ENCODE measurements around the gene BPIFB2.

Gene BPIFB2

DNA sequence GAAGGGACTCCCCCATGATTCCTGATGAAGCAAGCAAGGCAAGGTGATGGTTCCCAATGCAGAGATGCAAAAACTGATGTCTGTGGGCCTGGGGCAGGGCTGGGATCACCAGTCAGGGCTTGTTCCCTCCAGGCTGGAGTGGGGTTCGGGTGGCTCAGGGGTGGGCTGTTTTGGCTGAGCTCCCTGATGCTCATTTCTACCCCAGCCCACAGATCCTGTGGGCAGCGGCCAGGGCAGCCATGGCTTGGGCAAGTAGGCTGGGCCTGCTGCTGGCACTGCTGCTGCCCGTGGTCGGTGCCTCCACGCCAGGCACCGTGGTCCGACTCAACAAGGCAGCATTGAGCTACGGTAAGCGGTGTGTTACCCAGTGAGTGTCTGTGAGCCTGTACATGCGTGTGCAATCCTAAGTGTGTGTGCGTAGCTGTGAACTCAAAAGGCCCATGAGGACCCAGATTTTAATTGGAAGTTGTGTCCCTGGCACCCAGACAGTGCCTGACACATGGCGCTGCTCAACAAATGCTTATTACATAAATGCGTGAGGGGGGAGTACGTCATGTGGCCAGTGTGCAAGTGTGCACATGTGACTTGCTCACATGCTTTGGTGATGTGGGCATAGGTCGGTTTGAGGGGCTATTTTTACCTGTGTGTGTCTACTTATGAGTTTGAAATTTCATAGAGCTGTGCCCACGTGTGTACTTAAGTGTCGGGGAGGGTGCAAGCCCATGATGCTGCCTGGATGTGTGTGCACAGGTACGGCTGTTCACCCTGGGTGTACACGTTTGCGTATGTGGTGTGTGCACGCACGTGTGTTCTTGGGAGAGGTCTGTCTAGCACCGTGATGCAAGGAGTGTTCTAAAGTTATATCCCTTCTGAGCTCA, 1.1 kb downstream of the BPIFB2 start:
- DNase-seq = no peak

DNA sequence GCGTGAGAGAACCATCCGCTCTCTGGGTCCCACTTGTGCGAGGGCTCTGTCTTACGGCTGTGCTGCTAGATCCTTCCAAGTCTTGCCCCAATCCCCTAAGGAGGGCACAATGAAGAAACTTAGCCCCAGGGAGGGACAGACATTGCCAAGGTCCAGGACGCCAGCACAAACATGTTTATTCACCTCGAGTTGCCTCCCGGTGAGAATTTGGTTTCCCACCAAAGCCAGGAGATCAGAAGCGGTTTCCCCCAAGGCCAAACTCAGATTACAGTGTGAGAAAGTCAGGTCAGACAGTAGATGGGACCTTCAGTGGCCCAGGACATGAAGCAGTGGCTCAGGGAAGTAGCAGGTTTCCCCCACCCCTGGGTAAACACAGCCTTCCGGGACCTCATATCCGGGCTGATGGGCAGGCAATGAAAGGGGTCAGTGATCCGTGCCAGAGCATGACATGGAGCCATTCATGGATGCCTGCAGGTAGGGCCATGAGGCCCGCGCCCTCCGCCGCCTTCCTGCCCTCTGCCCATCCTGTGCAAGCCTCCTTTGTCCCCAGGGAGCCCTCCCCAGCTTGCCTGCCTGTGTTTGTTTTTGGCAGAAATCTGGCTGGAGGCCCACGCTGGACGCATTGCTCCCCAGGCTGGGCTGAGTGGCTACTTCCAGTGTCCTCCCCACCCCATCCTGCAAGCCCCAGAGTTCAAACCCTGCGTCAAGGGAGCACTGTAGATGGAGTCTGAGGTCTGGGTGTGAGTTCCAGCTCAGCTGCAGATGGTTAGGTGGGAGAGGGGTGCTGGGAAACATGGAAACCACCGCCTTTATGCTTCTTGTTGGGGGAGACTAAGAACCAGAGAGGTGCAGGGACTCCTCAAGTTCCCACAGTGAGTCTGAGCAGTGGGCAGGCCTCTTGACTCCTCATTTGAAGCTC, 2.0 kb downstream of the BPIFB2 start:
- DNase-seq = no peak

DNA sequence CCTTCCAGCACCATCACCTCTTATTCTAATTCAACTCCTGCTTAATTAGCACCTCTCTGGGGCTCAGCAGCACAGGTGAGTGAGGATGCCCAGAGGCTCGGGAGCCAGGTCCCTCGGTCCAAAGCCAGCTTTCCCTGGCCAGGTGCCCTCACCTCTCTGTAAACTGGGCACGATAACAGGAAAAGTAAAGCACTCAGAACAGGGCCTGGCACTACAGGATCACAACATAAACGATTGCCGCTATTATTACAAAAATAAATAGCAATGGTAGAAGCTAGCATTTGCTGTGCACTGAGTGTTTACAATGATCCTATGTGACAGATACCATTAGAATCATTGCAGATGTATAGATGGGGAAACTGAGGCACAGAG, 2.6 kb downstream of the BPIFB2 start:
- DNase-seq = no peak

DNA sequence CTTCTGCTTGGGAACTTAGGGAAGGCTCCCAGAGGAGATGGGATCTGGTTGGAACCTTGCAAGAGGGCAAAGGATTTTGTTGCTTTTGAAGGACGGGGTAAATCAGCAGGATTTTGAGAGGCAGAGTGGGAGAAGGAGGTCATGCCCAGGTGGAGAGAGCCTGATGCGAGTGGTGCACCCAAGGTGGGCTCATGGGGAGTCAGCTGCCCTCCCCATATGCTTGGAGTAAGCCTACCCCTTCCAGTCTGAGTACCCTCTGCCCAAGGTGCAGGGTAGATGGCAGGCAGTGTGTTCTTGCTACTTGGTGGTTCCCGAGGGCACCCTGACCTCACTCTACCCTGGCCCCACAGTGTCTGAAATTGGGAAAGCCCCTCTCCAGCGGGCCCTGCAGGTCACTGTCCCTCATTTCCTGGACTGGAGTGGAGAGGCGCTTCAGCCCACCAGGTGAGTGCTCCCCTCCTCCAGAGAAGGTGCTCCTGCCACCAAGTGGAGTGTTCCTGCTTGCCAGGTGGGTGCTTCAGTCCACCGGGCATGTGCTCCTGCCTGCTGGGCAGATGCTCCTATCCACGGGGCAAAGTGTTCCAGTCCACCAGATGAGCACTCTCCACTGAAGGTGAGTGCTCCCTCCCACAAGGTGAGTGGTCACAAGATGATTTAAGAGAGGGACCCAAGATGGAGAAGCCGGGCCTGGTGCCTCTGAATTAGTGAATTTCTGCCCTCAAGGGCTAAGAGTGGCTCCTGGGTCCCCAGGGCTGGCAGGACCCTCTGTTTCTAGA, 3.4 kb downstream of the BPIFB2 start:
- no peak for DNase-seq

DNA sequence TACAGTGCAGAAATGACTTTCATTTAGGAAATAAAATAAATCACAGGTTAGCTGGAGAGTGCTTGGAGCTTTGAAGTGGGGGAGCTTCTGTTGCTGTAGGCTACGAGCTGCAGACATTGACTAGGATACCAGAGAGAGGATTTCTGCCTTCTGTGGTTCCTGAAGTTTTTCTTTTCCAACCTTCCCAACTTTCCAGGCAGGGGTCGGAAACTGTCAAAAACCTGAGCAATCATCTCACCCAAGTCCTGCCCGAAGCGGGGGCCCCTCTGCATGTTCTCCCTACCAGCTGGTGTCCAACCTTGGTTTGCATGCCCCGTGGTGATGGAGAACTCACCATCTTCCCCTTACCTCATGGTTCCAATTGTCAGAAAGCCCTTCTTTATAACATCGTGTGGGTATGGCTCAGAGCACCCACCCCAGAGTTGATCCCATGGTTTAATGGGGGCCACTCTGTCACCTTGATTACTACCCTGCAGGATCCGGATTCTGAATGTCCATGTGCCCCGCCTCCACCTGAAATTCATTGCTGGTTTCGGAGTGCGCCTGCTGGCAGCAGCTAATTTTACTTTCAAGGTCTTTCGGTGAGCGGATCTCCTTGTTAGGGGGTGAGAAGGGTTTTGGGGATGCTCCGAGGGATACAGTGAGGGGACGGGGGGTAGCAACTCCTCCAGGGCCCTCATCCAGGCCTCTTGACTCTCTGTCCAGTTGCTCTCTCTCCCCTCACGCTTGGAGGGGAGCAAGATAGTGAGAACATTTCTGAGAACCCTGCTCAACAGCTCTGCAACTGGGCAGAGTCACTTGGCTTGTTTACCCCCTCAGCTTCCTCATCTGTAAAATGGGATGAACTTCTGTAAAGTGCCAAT, 5.1 kb downstream of the BPIFB2 start:
- DNase-seq = no peak

DNA sequence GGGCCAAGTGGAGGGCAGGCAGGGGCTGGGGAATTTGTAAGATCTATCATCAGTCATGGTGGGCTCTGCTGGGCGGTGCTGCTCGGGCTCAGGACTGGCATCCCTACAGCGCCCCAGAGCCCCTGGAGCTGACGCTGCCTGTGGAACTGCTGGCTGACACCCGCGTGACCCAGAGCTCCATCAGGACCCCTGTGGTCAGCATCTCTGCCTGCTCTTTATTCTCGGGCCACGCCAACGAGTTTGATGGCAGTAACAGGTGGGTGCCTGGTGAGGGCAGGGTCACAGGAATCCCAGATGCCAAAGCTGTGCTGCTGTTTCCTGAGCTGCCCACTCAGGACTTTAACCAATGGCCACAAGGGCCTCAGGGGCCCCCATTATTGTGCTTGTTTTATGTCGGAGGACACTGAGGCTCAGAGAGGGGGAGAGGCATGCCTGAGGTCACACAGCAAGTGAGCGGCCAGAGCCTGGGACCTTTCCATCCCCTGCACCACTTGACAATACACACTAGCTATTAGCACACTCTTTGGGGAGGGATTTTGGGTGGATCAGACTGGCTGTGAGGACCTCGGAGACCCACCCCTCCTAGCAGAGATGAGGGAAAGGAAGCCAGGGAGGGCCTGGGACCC, 6.3 kb downstream of the BPIFB2 start:
- DNase-seq = no peak

DNA sequence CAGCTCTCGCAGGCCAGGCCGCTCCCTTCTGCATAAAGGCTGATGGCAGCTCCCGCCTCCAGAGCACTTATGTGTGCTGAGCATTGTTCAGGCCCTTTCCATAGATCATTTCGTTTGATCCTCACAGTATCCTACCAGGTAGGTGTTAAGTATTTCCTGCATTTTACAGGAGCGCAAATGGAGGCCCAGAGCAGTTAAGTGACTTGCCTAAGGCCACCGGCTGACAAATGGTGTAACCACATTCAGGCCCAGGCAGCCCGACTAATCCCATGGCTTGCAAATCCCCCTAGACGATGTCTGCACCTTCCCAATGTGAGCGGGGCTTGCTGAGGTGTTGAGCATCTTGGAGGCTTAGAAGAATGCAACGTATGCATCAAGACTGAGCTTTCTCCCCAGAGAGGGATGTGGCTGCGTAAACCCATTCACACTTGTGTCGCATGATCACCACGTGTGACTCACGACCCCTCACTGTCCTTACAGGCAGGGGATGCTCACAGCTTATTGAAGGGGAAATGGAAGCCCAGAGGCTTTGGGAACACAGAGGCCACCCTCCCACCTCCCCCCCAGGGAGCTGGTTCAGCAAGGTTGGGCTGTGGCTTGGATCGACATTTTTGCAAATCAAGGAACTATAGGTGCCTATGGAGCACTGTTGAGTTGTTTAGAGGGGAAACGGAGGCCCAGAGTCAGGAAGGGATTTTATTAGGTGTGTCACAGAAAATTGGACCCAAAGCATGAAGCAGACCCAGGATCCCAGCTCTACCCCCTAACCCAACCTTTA, 7.0 kb downstream of the BPIFB2 start:
- DNase-seq = no peak

DNA sequence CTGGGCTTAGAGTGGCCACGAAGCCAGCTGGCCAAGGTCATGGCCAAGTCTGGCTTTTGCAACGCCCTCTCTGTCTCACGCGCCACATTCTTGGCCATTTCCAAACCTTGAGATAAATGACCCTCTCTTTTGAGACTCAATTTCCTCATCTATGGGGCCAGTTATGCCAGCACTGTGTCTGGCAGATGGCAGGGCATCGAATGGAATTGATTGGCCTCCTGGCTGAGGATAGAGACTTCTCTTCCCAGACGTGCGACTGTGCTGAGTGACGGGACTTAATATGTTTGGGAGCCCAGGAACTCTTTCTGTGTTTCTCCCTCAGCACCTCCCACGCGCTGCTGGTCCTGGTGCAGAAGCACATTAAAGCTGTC, 7.6 kb downstream of the BPIFB2 start:
- DNase-seq = no peak

DNA sequence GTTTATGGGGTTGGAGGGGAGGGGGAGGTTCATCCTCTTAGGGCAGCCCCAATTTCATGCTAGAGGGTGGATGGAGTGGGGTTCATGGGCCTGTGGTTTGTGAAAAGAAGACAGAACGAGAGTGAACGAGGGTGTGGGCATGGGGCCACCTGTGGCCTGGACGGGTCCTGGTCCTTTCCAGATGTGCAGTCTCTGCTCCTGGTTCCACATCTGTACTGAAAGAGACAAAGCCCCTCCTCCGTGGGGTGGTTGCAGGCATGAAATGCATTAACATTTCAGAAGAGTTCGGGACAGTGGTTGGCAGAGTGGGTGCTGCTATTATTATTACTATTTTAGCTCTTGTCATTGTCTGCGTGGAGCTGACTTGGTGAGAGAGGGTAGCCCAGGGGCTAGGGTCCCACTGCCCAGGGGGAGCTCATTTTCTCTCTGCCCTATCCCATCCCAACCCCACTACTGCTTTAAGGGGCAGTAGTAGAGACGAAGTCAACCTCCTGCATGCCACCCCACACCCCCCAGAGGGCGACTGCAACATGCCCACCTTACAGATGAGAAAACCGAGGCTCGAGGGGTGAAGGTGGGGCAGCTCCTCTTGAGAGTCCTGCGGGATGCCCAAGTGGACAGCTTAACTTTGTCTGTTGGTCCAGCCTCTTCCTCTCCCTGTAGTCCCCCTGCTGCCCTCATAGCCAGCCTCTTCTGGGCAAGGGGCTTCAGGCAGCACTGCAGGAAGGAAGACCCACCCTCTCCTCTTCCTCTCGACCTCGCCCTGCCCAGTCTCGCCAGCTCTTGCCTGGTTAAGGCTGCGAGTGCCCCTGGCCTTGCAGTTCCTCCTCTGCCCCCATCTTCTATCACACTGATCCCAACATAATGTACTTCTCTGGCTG, 8.4 kb downstream of the BPIFB2 start:
- DNase-seq = no peak

DNA sequence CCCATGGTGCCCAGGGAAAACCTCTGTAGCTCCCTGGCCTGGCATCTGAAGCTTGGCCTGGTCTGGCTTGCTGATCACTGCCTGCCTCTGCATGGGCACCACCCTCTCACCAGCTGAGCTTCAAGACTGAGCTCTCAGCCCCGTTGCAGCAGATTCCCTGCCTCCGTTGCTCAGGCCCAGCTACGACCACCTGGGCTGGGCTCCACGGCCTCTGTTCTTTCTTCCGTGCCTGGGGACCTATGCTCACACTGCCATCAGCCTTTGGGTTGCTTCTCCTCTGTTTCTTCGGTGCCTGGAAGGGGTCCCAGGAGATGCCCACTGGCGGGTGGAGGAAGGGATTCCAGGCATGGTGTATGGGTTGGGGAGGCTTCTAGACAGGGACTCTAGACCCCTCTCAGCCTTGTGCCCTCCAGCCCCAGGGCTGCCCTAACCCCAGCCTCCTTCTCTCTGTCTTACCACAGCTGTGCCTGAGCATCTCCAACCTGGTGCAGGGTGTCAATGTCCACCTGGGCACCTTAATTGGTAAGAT, 9.1 kb downstream of the BPIFB2 start:
- DNase-seq = no peak

DNA sequence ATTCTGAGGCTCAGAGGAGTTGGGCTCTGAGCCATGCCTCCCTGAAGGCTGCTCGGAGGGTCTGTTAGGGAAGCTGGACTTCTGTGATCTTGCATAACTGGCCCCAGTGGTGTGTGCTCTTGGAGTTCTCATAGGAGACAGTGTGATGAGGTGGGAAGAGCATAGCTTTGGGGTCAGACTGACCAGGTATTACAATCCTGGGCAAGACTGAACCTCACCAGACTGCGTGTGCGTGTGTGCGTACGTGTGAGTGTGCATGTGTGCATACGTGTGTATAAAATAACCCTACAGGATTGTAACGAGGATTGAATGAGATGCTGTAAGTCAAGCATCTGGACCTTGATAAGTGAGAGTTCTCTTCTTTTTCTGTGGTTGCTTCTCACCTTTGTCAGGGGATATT, 10.0 kb downstream of the BPIFB2 start:
- no peak for DNase-seq

DNA sequence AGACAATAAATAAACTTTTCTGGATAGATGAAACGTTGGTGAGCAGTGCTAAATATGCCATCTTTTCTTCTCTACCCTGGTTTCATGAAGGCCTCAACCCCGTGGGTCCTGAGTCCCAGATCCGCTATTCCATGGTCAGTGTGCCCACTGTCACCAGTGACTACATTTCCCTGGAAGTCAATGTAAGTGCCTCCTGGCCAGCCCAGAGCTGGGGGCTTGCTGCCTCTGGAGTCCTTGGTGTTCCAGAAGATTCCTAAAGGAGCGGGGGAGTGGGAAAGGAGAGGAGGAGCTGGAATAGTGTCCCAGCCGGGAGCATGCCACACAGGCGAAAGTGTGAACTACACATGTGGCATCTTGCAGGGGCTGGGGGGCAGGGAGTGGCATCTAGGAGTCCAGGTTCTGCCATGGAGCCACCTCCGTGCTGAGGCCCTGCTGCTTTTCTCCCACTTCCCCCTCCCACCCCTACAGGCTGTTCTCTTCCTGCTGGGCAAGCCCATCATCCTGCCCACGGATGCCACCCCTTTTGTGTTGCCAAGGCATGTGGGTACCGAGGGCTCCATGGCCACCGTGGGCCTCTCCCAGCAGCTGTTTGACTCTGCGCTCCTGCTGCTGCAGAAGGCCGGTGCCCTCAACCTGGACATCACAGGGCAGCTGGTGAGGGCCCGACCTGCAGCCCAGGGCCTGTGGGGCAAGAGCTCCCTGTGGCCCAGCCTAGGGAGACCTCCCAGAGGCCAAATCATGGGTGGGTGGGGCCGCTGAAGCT, 10.8 kb downstream of the BPIFB2 start:
- DNase-seq = no peak

DNA sequence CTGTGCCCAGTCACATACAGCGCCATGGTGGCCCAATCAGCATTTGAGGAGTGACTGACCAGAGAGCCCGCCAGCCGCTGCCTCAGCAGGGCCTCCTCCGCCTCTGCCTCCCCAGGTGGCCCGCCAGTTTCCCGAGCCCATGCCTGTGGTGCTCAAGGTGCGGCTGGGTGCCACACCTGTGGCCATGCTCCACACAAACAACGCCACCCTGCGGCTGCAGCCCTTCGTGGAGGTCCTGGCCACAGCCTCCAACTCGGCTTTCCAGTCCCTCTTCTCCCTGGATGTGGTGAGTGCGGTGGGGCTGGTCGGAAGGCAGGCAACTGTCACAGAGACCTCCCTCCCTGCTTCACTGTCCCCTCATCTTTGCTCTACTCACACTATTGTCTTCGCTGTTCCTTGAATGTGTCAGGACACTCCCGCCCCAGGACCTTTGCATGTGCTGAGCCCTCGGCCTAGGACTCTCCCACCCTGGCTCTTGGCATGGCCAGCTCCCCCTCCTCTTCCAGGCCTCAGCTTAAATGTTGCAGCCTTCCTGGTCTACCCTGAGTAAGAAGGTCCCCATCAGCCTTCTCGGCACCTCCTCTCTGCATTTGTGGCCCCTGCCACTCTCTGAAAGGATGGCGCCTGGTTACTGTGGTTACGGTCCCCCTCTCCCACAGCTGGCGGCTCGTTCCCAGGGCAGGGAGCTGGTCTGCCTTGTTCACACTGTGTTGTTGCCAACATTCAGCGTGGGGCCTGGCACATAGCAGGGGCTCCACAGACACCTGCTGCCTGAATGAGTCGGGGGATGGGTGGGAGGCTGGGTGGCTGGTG, 12.2 kb downstream of the BPIFB2 start:
- DNase-seq = no peak

DNA sequence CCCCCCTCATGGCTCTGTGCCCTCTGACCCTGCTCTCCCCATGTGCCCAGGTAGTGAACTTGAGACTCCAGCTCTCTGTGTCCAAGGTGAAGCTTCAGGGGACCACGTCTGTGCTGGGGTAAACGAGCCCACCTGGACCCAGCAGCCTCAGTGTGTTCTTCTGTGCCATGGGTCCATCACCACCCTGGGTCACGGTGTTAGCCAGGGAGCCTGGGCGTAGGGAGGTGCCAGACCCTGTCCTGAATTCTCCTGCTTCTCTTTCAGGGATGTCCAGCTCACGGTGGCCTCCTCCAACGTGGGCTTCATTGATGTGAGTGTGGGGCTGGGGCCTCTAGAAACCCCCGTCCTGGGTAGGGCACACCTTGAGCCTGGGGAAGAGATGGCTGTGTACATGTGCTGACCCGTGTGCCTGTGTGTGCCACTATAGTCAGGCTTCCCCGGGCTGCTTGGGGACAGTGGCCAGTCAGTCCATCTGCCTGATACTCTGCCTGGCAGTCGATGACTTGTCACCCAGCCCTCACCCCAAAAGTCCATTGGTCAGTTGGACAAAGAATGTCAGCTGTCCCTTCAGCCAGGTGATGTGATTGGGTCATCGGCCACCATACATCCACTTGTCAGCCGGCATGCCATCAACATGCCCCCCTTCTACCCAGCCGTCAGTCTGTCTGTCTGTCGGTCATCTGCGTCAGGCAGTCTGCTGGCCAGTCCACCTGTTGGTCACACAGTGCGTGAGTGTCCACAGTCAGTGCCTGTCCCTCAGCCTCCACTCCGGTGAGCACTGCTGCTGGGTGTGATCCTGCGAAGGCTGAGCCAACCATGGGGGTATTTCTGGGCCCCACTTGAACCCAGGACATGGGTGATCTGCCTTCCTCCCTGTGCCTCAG, 13.0 kb downstream of the BPIFB2 start:
- no peak for DNase-seq

DNA sequence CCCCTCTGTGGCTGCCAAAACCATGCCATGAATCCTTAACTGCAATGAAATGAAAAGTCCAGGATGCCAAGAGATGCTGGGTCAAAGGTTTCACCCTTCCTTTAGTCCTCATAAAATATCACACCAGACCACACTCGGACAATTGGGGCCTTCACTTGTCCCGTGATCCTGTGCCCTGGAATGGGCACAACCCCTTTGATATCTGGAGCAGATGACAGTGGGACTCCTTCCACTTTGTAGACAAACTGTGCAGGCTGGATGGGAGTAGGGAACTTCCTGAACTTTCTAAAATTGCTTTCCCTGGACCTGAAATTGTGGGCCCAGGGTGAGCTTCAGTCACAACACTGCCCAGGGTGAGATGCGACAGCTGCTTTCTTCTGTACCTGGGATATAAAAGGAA, 14.4 kb downstream of the BPIFB2 start:
- no peak for DNase-seq

DNA sequence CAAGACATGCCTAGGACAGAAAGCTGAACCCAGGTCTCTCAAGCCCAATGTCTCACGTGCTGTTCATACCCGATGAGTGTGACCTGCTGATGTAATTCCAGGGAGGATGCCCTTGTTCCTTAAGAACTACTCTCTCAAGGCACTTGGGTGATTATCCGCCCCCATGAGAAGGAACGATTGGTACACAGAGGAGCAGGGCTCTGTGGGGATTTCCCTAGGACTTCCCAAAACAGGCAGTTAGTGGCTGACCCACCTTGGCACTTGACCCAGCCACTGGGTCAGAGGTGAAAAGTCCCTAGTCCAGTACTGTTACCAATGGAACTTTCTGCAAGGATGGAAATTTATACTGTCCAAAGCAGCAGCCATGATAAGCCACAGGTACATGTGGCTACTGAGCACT, 14.8 kb downstream of the BPIFB2 start:
- DNase-seq = no peak

Measured in CD4-positive, alpha-beta T cell treated with Interferon alpha-2 for 1 hour (primary cell).